ENCODE results near the gene GOLGA8B.
"Not testable (repeated sequence)": the region's sequence is repeated elsewhere in the genome, so short reads cannot be mapped to it uniquely, and the experiment has no call there.

- not testable (repeated sequence) for TF ChIP-seq EZH2phosphoT487 (IDR thresholded peaks at IDR 0.05; ENCODE audit: insufficient read depth, low read depth); EZH2 (IDR thresholded peaks at IDR 0.05; ENCODE audit: insufficient read depth, poor library complexity, severe bottlenecking)
Measured at GRCh38 chr15:34550129-34550528, 33.3 kb downstream of the GOLGA8B start.

Measured in GM23248 (cell line).